NCI-H2227 treated with DMSO at 0.1 percent for 48 hours (cell line): ENCODE results near the gene KIAA1328.

Experiments
- DNase-seq: peaks from one replicate; lab custom pipeline; 2025; lab: John Stamatoyannopoulos, UW

KIAA1328 gene

DNA sequence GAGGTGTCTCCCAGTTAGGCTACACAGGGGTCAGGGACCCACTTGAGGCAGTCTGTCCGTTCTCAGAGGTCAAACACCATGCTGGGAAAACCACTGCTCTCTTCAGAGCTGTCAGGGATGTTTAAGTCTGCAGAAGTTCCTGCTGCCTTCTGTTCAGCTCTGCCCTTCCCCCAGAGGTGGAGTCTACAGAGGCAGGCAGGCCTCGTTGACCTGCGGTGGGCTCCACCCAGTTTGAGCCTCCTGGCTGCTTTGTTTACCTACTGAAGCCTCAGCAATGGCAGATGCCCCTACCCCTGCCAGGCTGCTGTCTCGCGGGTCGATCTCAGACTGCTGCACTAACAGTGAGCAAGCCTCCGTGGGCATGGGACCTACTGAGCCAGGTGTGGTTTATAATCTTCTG is 390.3 kb downstream of the KIAA1328 start:
- DNase-seq, result no peak

DNA sequence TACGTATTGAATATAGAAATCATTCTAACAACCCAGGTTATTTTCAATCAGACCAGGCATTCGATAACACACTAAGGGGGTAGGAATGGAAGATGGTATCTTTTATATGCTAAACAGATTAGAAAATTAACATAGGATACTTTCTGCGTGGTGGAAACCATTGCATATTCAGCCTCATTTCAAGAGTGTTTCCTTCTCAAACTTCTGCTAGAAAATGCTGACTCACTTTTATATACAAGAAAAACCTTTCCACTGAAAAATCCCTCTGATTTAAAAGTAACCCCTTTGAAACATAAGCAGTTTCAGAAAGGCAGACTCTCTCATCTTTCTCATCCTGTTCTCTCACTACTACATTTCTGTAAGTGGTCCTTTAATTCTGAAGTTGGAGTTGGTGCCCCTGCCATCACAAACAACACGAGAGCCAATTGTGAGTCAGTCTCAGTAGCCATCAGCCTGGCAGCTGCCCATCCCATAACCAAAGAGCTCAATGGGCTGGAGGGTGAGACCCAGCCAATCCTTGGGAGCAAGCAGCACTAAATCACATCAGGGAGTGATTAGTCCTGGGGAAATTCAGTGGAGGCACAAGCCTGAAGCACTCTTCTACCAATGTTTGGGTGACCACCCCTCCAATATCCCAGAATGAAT is 393.5 kb downstream of the KIAA1328 start:
- DNase-seq, result no peak

GRCh38 chr18:37222999-37223378 is 394.1 kb downstream of the KIAA1328 start:
- DNase-seq, result no peak

DNA sequence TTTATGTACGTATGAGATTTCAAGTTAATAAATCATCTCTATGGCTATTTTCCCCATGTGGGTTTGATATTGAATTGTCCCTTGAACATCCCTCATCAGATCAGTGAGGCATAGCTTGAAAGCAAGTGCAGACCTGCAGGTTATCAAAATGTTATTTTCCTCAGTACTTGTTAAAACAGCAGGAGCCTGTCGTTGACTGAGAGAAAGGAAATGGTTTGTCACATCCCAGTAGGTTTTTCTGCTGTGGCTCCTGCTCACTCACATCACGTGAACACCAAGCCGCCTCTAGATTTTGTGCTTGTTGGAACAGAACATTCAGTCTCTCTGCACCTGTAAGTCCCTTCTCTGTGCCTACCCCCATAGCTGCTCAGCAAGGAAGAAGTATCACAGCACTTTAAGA is 396.4 kb downstream of the KIAA1328 start:
- DNase-seq, result no peak

DNA sequence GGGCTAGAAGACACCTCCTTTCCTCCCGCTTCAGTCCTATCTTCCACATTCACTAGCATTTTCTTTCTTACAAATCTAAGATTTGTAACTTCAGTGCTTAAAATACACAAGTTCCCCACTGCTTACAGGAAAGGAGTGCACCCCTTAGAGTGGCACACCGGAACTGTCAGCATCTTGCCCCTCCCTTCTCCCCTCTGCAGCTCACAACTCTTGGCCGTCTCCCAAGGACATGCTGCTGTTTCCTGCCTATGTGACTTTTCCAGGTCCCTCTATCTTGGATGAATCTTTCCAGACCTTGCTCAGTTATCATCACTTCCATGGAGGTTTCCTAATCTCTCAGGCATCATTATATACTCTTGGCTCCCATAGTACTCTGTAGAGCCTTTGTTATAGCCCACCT is 401.8 kb downstream of the KIAA1328 start:
- DNase-seq, result no peak

DNA sequence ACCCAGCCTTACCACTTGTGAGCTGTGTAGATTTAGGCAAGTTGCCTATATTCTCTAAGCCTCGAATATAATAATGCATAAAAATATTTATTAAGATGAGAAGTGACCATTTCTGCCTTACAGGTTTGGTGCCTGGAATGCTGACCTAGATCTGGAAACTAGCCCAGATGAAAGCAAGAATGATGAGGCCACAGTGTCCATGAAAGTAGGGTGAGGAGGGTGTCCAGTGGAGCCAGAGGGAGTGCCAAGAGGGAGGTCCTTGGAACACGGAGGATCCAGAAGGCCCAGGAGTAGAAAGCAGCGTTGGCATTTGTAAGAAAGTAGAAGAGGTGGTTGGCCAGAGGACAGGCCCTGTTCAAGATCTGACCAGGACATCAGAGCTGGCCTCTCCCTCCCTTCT is 402.3 kb downstream of the KIAA1328 start:
- DNase-seq, result no peak

DNA sequence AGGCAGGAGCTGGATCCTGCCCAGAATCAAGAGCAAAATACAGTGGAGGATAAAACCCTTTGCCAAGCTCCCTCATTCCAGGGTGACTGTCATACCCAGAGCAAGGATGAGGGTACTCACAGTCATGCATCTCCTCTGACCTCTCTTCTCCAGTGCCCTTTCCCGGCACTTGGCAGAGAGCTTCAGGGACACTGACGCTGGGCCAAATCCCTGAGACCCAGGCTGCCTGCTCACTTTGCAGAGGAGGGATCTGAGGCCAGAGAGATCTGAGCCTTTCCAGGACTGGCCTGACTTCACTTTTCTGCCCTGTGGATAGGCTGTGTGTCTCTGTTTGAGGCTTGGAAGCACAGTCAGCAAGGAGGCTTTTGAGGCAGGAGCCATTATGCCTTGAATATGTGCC is 406.7 kb downstream of the KIAA1328 start:
- no peak for DNase-seq

DNA sequence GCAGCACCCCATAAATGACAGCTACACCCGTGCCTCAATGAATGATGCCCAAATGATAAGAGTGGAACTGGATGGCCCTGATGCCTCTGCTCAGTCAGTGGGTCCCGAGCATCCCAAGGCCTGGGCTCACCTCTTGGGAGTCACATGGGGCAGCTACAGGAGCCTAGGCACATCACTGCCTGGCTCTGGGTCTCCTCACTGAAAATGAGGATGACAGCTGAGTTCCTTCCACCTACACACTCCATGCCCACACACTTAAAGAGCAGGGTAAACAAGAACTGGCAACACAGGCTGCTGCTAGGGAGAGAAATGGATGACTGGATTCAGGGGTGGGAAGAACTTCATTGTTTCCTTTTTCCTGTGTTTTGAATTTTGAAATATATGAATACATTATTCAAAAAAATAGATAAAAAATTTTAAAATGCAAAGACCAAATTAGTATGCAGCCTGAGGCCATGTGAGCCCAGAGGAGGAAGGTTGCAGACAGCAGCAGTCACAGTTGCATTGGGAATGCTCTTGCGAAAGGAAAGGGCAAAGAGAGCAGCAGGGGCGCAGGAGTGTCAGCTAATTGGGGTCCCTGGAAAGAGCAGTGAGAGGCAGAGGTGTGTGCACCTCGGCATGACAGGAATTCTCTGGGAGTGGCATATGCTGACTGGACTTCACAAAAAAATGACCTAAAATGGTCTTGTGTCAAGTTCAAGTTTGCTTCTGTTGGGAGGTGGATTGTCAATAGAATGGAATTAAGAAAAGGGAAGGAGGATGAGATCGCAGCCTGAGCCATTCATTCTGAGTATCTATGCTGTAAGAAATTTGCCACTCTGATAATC is 409.6 kb downstream of the KIAA1328 start:
- no peak for DNase-seq

GRCh38 chr18:37242091-37242490 is 413.2 kb downstream of the KIAA1328 start:
- no peak for DNase-seq

GRCh38 chr18:37242826-37243560 is 414.1 kb downstream of the KIAA1328 start:
- no peak for DNase-seq

DNA sequence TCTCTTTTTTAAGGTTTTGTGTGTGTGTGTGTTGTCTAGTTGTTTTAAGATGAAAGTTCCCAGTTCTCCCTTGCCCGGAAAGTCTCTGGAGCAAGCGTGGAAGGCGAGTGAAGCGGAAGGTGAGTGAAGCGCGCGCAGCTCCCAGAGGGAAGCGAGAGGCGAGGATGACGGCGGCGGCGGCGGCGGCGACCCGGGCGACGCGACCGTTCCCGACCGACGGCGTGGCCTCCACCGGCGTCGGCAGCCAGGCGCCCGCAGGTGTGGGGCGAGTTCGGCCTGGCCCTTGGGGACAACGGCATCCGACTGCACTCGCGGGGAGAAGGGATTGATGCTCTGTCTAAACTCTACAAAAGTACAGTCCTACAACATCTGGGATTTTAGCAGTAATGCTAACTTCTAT is 414.8 kb downstream of the KIAA1328 start:
- DNase-seq, result no peak

DNA sequence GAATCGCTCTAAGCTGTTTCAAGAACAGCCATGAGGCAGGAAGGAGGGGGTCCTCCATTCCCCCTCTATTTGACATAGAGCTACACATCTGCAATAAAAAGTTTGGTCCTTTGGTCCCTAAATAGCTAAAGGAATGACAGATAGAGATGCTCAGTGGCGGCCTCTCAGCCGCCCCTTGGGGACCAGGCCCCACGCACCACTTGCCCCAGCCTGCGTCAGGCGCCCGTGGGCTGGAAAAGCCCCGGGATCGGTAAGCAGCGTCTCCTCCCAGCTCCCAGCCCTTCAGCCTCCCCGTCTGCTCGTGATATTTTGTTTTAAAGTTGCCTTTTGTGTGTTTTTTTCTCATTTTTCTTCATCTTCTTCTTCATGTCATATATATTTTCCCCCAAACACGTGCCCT is 415.7 kb downstream of the KIAA1328 start:
- no peak for DNase-seq

DNA sequence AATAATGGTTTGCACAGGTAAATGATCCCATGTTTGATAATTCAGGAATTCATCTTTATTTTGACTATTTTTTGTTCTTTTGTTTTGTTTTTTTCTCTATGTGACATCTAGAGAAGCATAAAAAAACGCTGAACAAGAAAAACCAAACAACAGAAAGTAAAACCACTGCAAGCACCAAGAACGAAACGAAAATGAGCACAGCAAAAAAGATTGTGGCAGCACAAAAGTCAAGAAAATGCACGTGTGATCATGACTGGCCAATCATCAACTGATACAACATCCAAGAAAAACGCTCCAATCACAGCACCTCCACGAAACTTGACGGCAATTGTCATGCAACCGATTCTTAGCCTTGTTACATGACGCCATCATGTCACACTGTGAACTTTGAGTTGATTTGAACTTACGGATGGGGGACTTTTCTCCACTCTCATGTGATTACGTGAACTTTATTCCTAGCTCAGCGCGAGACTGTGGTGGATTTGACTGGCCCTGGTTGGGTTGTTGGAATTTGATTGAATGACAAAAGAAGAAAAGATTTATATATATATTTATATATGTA is 417.9 kb downstream of the KIAA1328 start:
- DNase-seq, result no peak

DNA sequence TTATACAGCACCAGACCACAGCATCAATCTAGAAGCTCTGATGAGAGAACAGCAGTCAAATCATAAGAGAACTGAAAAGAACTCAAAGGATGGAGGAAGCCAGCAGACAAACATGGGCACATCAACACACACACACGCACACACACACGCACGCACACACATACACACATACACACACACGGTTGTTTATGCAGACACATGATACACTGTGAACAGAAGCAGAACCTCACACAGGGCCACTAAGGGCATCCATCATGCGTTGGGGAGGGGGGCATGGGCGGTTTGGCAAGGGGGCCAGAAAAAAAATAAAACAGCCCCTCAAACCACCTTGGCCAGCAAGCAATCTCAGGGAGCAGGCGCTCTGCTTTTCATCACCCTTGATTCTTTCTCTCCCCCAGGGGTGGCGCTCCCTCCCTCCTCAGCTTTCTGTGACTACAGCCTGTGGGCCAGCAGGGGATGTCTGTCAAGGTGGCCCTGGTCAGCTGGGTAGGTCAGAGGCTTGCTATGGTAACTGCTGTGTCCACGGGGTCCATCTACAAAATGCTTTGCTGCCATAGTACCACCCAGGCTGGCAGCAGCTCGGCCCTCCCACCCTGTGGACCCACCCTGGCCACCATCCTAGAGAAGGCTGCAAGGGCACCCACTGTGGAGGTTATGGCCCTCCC is 418.7 kb downstream of the KIAA1328 start:
- DNase-seq, result no peak

DNA sequence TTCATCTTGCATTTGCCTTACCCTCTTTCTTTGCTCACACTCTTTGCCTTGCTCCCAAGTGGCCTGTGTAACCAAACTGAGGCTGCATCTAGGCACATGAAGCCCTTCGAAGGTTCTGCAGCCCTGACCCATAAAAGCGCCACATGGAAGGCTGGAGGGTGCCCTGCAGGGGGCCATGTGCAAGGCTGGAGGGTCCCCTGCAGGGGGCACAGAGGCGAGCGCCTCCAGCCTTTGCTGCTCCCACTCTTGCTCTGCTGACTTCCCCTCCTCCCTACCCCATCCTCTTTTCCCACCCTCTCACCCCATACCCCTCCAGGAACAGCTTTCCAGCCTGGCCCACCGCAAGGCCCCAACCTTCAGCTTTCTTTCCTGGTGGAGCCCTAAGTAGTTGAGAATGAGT is 419.4 kb downstream of the KIAA1328 start:
- DNase-seq, result no peak

DNA sequence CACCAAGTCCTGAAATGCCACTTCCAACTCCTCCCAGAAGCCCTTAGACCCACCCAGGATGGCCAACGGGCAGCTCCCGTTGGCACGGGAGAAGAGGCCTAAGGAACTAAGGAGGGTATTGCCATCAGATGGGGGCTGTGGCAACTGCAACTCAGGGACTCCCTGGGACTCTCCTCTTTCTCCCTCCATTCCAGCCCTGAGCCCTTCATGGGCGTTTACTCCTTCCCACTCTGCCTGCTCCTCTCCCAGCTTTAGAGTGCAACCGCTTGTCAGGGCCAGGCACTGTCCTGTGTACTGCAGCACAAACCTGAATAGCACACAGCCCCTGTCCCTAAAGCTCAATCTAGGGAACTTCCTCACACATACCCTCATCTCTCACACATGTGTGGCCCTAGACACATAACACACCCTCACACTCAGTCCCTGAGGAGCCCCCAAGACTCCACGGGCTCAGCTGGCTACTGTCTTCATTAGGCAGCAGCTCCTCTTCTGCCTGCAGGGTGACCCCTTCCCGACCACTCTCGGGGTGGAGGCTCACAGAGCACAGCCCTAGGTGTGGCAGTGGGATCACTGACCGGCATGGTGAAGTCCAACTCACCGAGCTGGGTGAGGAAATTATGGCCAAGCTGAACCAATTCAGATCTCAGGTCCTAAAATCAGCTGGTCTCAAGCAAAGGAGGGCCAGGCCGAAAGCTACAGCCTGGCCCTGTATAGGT is 420.4 kb downstream of the KIAA1328 start:
- DNase-seq, result no peak

- DNase-seq, result no peak
These were observed 421.1 kb downstream of the KIAA1328 start for GRCh38 chr18:37249895-37250618.

GRCh38 chr18:37251679-37252078 is 422.8 kb downstream of the KIAA1328 start:
- DNase-seq, result no peak

DNA sequence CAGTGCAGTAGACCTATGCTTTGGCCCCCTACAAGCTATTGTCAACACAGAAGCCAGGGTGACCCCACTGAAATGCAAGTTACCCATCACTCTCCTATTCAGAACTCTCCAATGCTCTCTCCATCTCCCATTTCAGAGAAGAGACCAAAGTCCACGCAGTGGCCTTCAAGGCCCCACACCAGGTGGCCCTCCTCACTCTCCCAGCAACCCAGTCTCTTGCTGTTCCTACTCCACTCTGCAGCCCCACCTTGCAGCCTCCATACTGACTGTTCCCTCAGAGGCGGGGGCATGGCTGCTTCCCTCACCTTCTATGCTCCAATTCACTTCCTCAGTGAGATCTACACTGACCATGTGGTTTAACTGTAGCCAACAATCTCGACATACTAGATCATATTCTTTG is 423.4 kb downstream of the KIAA1328 start:
- no peak for DNase-seq

DNA sequence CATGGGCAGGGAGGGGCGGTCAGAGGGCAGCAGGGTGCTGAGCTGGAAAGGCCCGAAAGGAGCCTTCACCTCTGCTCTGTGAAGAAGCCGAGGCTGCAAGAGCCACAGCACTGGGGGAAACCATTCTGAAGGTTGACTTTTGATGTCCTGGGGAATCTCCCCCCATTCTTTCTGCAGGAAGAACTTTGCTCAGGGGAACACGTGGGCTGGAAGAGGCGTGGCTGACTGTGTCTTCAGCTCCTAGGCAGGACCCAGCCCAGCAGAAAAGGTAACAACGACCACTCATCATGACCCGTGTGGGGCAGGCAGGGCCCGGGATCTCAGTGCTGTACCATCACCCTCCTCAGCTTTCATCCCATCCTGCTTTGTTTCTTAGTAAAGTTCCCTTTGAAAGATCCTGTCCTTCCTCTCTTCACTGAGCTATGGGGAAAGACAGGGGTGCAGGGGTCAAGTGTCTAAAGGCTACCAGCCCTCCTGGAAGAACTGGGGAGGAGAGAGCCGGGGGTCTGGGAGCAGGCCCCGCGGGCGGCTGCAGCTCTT is 424.0 kb downstream of the KIAA1328 start:
- DNase-seq, result no peak
